NCI-H526 (cell line): ENCODE results near the gene LIMA1.
"Not testable (repeated sequence)": the region's sequence is repeated elsewhere in the genome, so short reads cannot be mapped to it uniquely, and the experiment has no call there.

ENCODE experiments used
- DNase-seq, 2 experiments: peaks; one replicate each; lab custom pipeline; 2025; lab: John Stamatoyannopoulos, UW

LIMA1 gene

DNA sequence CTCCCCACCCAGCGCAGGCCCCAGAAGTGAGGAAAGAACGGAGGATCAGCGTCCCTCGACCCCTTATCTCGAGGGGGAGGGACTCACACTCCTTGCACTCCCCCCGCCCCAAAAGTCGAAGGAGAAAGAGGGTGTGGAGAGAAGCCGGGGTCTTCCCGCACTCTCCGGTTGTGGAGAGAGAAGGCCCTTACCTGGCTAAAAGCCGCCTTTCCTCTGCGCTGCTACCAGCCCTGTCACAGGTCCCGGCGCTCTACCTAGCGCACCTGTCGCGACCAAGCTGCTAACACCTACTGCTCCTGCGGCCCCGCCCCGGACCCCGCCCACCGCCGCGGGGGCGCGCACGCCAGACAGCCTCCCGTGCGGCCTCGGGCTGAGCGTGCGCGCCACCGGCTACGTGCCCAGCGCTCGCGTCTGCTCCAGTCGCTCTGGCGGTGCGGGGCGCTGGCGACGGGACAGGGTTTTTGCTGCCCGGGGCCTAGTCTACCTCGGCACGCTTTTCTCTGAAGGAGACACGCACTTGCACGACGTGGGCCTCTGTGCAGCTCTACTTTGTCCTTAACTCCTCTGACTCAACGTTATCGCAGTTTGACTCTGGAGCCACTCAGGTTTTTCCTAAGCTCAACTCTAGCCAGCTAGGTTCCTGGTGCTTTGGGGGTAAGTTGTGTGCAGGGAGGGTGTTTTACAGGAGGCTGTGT is at the start of gene LIMA1:
Gene LIMA1 (minus strand): TSS at position 292 of the 695 bp plus-strand sequence. CDS start 34,769 bp downstream, outside the sequence.
- DNase-seq = peak; percentile 71 to 97

GRCh38 chr12:50331745-50332144 is 48.4 kb upstream of the LIMA1 start:
- DNase-seq = no peak

- DNase-seq = not testable (repeated sequence)
These were observed 45.3 kb upstream of the LIMA1 start for GRCh38 chr12:50328664-50329063.

DNA sequence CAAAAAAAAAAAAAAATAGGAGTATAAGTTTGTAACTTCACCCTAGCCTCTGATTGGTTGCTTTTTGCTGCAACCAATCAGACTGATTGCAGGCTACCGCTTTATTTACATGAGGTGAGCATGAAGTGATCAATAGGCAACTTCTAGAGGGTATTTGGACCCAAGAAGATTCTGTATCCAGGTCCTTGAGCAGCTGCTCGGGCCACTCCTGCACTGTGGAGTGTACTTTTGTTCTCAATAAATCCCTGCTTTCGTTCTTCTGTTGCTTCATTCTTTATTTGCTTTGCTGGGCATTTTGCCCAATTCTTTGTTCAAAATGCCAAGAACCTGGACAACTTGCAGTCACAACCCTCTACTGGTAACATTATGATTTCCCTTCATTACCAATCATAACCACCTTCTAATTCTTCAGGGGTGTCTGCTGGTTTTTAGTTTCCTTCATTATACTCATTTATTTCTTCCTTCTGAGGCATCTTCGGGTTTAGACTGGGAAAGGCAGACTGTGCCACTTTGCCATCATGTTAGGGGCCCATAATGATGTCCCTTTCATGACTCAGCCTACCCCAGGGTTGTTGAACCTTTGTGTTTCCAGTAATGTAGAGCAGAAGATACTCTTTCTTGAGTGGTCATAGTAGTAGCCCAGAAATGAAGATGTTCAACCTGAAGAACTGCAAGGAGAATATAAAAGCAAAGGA is 43.4 kb upstream of the LIMA1 start:
- DNase-seq = no peak

GRCh38 chr12:50325890-50326391 is 42.6 kb upstream of the LIMA1 start:
- no peak for DNase-seq

DNA sequence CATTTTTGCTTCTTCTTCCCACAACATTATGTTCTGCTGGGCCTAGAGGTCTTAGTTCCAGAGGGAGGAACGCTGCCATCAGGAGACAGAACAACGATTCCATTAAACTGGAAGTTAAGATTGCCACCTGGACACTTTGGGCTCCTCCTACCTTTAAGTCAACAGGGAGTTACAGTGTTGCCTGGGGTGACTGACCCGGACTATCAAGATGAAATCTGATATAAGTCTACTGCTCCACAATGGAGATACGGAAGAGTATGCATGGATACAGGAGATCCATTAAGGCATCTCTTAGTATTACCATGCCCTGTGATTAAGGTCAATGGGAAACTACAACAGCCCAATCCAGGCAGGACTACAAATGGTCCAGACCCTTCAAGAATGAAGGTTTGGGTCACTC is 41.5 kb upstream of the LIMA1 start:
- not testable (repeated sequence) for DNase-seq

- not testable (repeated sequence) for DNase-seq
These were observed 40.8 kb upstream of the LIMA1 start for GRCh38 chr12:50324077-50324476.

- DNase-seq = no peak
These were observed 38.9 kb upstream of the LIMA1 start for GRCh38 chr12:50322206-50322605.

DNA sequence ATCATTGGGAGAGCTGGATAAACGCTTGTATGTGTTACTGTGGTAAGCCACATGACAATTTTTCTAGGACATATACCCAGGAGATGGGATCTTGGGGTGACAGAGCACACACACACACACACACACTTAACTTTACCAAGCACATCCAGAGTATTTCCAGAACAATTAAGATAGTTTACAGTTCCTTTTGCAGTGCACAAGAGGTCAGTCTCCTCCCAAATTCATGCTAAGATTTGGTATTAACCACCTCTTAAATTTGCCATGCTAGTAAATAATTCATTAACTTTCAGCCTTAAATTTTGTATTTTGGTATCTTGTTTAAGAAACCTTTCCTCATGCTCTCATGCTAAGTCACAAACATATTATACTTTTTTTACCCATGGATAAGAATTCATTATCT is 33.9 kb upstream of the LIMA1 start:
- no peak for DNase-seq

GRCh38 chr12:50315803-50316202 is 32.5 kb upstream of the LIMA1 start:
- DNase-seq = no peak

- peak; percentile 24 to 64 for DNase-seq
These were observed 31.5 kb upstream of the LIMA1 start for GRCh38 chr12:50314636-50315312.

DNA sequence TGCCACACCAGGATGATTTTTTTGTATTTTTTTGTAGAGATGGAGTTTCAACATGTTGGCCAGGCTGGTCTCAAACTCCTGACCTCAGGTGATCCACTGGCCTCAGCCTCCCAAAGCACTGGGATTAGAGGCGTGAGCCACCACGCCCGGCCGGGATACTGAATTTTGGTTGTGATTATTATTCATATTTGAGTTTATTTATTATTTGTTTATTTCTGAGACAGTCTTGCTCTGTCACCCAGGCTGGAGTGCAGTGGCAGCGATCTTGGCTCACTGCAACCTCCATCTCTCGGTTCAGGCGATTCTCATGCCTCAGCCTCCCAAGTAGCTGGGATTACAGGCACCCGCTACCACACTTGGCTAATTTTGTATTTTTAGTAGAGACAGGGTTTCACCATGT is 30.7 kb upstream of the LIMA1 start:
- not testable (repeated sequence) for DNase-seq

DNA sequence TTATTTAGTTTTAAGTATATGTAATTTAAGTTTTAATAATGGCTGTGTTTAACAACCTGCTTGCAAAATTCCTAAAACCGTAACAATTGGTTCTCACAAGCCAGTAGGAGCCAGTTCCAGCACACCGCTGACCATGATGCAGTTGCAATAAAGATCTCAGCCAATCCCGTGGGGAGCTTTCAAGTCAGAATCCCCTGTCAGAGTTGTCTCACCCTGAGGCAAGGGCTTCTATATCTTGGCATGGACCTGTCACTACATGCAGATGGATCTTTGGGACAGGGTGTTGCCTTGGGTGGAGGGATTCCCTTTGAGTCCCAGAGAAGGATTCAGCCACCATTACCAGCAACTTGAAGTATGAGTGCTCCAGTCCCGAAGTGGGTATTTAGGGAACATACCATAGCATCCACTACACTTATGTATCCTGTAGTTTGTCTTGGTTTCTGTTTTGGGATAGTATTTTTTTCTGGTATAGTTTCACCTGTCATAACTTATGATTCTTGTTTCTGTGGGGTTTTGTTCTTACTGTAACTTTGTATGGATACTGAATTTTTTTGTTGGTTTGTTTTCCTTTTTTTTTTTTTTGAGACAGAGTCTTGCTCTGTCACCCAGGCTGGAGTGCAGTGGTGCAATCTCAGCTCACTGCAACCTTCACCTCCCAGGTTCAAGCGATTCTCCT is 30.1 kb upstream of the LIMA1 start:
- no peak for DNase-seq

DNA sequence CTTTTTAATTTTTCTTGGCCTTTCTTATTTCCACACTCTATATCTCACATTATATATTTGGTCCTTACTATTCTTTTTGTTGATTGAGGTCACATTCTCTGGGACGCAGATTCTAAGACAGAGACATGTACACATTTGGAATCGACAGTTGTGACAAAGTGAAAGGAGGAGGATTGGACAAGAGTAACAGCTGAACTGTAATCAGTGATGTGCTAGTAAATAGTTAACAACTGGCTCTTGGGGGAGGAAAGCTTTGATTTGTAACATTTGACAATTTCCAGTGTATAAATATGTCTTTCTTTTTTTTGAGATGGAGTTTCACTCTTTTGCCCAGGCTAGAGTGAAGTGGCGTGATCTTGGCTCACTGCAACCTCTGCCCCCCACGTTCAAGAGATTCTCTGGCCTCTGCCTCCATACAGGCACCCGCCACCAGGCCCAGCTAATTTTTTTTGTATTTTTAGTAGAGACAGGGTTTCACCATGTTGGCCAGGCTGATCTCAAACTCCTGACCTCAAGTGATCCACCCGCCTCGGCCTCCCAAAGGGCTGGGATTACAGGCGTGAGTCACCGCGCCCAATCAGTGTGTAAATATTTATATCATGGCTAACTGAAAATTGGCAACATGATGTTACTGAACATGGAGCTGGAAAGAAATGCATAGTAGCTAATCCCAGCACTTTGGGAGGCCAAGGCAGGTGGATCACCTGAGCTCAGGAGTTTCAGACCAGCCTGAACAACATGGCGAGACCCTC is 28.7 kb upstream of the LIMA1 start:
- not testable (repeated sequence) for DNase-seq

DNA sequence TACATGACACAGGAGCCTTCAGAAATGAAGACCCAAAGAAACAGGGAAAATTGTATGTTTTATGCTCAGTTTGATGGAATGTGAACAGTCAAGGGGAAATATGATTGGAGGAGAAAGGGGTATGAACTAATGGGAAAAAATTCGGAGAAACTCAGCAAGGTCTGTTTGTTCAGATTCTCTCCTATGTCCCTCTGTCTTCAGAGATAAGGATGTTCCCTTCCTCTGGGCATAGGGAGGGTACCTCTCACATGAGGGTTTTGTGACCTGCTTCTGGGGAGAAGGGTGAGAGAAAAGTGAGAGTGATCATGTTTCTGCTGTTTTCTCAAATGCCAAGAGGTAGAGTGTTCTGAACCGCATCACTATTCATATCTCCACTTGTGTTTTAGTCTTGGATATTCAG is 26.6 kb upstream of the LIMA1 start:
- no peak for DNase-seq

- no peak for DNase-seq
These were observed 19.4 kb upstream of the LIMA1 start for GRCh38 chr12:50302686-50303085.

GRCh38 chr12:50297996-50298395 is 14.7 kb upstream of the LIMA1 start:
- no peak for DNase-seq

DNA sequence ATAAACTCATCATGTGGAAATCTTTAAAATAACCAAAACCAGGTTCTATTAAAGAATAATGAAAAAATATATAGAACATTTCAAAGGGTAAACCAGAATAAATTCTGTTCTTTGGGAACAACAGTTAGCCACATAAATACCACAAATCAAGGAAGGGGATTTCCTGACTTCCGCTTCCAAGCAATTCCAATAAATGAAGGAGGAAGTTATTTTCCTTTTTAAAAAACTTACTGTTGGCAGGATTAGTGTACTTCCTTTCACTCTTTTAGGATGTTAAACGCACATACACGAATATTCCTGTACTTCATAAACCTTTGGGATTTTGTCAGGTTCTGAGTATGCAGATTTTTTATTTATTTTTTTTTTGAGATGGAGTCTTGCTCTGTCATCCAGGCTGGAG is 13.7 kb upstream of the LIMA1 start:
- no peak for DNase-seq

GRCh38 chr12:50296554-50296953 is 13.2 kb upstream of the LIMA1 start:
- DNase-seq = no peak

DNA sequence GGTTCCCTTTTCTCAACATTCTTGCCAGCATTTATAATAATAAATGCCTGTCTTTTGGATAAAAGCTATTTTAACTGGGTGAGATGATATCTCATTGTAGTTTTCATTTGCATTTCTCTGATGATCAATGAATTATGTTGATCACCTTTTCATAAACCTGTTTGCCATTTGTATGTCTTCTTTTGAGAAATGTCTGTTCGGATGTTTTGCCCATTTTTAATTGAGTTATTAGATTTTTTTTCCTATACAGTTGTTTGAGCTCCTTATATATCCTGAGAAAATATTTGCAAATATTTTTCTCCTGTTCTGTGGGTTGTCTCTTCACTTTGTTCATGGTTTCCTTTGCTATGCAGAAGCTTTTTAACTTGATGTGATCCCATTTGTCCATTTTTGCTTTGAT is 8.1 kb upstream of the LIMA1 start:
- no peak for DNase-seq

DNA sequence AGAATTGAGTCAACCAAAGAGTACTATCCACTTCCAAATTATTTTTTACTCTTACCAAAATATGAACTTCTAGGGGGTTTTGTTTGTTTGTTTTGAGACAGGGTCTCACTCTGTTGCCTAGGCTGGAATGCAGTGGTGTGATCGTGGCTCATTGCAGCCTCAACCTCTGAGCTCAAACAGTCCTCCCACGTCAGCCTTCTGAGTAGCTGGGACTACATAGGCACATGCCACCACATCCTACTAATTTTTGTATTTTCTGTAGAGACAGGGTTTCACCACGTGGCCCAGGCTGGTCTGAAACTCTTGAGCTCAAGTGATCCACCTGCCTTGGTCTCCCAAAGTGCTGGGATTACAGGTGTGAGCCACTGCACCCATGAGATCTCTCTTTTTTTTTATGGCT is 7.4 kb upstream of the LIMA1 start:
- DNase-seq = not testable (repeated sequence)

DNA sequence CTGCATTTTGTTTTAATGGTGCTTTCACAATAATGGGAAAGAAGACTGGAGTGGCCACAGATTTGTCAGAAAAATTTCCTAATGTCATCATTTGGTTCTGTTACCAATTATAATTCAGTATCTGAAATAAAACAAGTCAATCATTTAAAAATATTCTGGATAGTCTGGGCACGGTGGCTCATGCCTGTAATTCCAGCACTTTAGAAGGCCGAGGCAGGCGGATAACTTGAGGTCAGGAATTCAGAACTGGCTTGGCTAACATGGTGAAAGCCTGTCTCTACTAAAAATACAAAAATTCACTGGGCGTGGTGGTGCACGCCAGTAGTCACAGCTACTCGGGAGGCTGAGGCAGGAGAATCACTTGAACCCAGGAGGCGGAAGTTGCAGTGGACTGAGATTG is 4.0 kb upstream of the LIMA1 start:
- DNase-seq = no peak
